Stomach (tissue), 9 donors: Measurements from ENCODE around the gene SEC24A. TPM values are rescaled to one million over a fixed set of nuclear protein-coding genes. Genes with fewer than 3 reads are reported as not detected.
"Not testable (repeated sequence)": the region's sequence is repeated elsewhere in the genome, so short reads cannot be mapped to it uniquely, and the experiment has no call there.

Experiments used
- DNase-seq, 2 donors: peaks; one replicate each; pipeline versions ENCODE4 v3.0.0 to v3.0.0-alpha.2; 2013 to 2019
- H3K27ac ChIP-seq, 5 donors: fragments of 200-600 bp in 4 of 5; sonication (generic) in 4 of 5; one replicate each; pipeline ENCODE4 v1.5.1; 2013 to 2019; ENCODE audit warnings: mild to moderate bottlenecking in 1 of 5, moderate library complexity in 1 of 5
- H3K27me3 ChIP-seq, 3 donors: fragments of 200-600 bp; sonication (generic); one replicate each; pipeline ENCODE4 v1.5.1; 2017 to 2019; ENCODE audit warnings: mixed run types in 1 of 3
- H3K36me3 ChIP-seq, 4 donors: fragments of 200-600 bp; sonication (generic); 1 replicate in 3 of 4; 2 replicates in 1 of 4; pipeline ENCODE4 v1.5.1; 2016 to 2019
- H3K4me1 ChIP-seq, 4 donors: fragments of 200-600 bp; sonication (generic); one replicate each; pipeline ENCODE4 v1.5.1; 2016 to 2019
- H3K4me3 ChIP-seq, 4 donors: fragments of 200-600 bp; sonication (generic) in 3 of 4; one replicate each; pipeline ENCODE4 v1.5.1; 2016 to 2019; ENCODE audit warnings: mild to moderate bottlenecking in 1 of 4
- H3K9me3 ChIP-seq, 4 donors: fragments of 200-600 bp; sonication (generic); one replicate each; pipeline ENCODE4 v1.5.1; 2016 to 2019
- EP300 ChIP-seq: sonication (generic); formaldehyde crosslinking; IDR thresholded peaks from one replicate; pipeline ENCODE4 v1.6.1; 2017; ENCODE audit warnings: antibody characterized with exemption
- POLR2A ChIP-seq, 4 donors: fragments of 450-650 bp; IDR thresholded peaks; one replicate each; pipeline ENCODE4 v1.6.1; 2016; ENCODE audit warnings: antibody characterized with exemption in 4 of 4, control low read depth in 2 of 4, mild to moderate bottlenecking in 1 of 4, moderate library complexity in 1 of 4
- POLR2AphosphoS5 ChIP-seq, 3 donors: sonication (generic); formaldehyde crosslinking; IDR thresholded peaks; one replicate each; pipeline ENCODE4 v1.6.1; 2016; ENCODE audit warnings: antibody characterized with exemption in 3 of 3
- WGBS, 5 donors: extraction: QIAGEN DNeasy Blood & Tissue Kit in 3 of 5; methylation state at CpG; one replicate each; pipeline versions ENCODE4 v1.1.5 to v1.1.7; 2013 to 2018; 5-methylcytosine and 5-hydroxymethylcytosine counted together
- intact Hi-C: fragments of 100-400 bp; cut with DNase I; formaldehyde crosslinking; loops from one replicate; pipeline ENCODE4 v1.15.1; 2023; ENCODE audit warnings: low total_unique reads
- polyA plus RNA-seq, 3 donors: library from polyadenylated mRNA; stranded (reverse); fragments of 200-250 nt; gene quantifications; one replicate each; pipeline ENCODE4 v1.2.3, GENCODE V29; 2013
- total RNA-seq, 5 donors: library from RNA; depleted of rRNA; stranded (reverse); fragments of >200 nt; gene quantifications; one replicate each; pipeline versions ENCODE4 v1.1.0 to v1.2.3, GENCODE V29; 2014 to 2016
- TF ChIP-seq, protein P1 (sequence below), 7 experiments: fragments of 450-650 bp in 4 of 7; fragments of 200-600 bp in 3 of 7; sonication (generic) in 3 of 7; IDR thresholded peaks; one replicate each; pipeline ENCODE4 v1.5.1; 2016 to 2019; ENCODE audit warnings: antibody characterized with exemption in 7 of 7, control low read depth in 2 of 7, mild to moderate bottlenecking in 1 of 7
- donor health status: healthy with polysubstance abuse.
- donor health status: Bipolar disorder and iron deficiency.
- donor health status: healthy.

Gene SEC24A
- total and polyA plus RNA-seq, 8 donors: 2.8 to 72.4 (median 18.0) TPM

DNA sequence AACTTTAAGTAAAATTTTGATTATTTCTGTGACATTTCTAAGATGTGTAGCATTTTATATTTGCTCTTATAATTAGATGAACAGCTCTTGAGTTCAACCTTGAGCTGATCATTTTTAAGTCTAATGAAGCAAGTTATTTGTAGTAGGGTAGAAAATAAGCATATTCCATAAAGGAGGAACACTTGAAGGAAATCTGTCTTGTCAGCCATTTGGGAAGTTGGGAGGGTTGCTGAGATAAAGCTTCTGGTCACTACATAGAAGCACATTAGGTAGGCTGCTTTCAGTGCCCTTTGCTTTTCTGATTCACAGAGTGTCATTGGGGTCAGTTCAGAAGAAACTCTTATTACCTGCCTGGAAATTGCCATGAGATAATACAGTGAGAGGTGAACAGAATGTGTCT, 44.1 kb downstream of the SEC24A start:
- no peak for TF ChIP-seq EP300
- TF ChIP-seq POLR2AphosphoS5 (IDR thresholded peaks at IDR 0.05): no peak
- TF ChIP-seq, protein P1, sequence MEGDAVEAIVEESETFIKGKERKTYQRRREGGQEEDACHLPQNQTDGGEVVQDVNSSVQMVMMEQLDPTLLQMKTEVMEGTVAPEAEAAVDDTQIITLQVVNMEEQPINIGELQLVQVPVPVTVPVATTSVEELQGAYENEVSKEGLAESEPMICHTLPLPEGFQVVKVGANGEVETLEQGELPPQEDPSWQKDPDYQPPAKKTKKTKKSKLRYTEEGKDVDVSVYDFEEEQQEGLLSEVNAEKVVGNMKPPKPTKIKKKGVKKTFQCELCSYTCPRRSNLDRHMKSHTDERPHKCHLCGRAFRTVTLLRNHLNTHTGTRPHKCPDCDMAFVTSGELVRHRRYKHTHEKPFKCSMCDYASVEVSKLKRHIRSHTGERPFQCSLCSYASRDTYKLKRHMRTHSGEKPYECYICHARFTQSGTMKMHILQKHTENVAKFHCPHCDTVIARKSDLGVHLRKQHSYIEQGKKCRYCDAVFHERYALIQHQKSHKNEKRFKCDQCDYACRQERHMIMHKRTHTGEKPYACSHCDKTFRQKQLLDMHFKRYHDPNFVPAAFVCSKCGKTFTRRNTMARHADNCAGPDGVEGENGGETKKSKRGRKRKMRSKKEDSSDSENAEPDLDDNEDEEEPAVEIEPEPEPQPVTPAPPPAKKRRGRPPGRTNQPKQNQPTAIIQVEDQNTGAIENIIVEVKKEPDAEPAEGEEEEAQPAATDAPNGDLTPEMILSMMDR (IDR thresholded peaks at IDR 0.05): no peak
- no peak for TF ChIP-seq POLR2A (IDR thresholded peaks at IDR 0.05)
- H3K4me1 ChIP-seq: no peaks in the 10 kb centered on the region
- no peaks in the 10 kb centered on the region for H3K27me3 ChIP-seq
- H3K4me3 ChIP-seq: no peak overlapping the region
- H3K9me3 ChIP-seq: no peaks in the 10 kb centered on the region
- intact Hi-C loops: no loop called here
- DNase-seq: no peak
- no peak overlapping the region for H3K27ac ChIP-seq
- peaks cover 51 to 99% (median 99%) of the 10 kb centered on the region in 4 donors for H3K36me3 ChIP-seq

DNA sequence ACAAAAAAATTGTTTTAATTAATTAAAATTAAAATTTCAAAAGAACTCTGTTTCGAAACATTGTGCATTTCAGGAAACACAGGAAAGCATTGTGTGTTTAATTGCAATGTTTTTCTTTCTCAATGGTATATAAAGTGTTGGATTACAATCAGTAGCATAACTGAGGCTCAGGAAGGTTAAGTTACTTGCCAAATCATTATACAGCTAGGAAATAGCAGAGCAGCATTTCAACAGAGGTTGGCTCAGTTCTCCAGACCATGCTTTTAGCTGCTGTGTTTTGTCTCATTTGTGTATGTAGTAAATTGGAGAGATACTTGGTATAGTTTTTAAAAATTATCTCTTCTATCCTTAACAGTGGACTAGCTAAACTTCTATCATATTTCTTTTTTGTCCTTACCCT, 59.7 kb downstream of the SEC24A start:
- H3K27me3 ChIP-seq: no peaks in the 10 kb centered on the region
- peaks cover 71 to 100% (median 99%) of the 10 kb centered on the region in 4 donors for H3K36me3 ChIP-seq
- H3K4me3 ChIP-seq: no peak overlapping the region
- no peaks in the 10 kb centered on the region for H3K9me3 ChIP-seq
- TF ChIP-seq POLR2AphosphoS5 (IDR thresholded peaks at IDR 0.05): no peak
- TF ChIP-seq, protein P1 (IDR thresholded peaks at IDR 0.05): no peak
- no peak for TF ChIP-seq POLR2A (IDR thresholded peaks at IDR 0.05)
- no peak for TF ChIP-seq EP300
- H3K27ac ChIP-seq: no peak overlapping the region
- no peak for DNase-seq
- 82 to 100% (median 97%) methylated on average over 1 of the region's 1 CpG for WGBS, 5 donors
- no peaks in the 10 kb centered on the region for H3K4me1 ChIP-seq
- intact Hi-C loops: no loop called here

DNA sequence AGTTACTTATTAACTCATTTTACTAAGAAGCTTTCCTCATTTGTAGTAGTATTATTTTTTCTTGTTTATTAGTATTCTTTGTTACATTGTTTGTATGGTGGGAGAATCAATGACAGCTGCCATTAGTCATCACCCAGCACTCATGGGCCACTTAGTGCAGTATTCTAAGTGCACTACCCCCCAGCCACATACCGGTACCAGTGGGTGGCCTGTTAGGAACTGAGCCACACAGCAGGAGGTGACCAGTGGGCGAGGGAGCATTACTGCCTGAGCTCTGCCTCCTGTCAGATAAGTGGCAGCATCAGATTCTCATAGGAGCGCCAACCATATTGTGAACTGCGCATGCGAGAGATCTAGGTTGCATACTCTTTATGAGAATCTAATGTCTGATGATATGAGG, 65.5 kb downstream of the SEC24A start:
- DNase-seq: no peak
- H3K27ac ChIP-seq: no peak overlapping the region
- WGBS, 5 donors: 87 to 96% (median 94%) methylated on average over 5 of the region's 5 CpGs
- H3K36me3 ChIP-seq: peaks cover 67 to 100% (median 99%) of the 10 kb centered on the region in 4 donors
- H3K4me1 ChIP-seq: no peaks in the 10 kb centered on the region
- TF ChIP-seq EP300 (no peak), POLR2AphosphoS5 (IDR thresholded peaks at IDR 0.05) (no peak), POLR2A (IDR thresholded peaks at IDR 0.05) (no peak)
- TF ChIP-seq, protein P1 (IDR thresholded peaks at IDR 0.05): no peak
- intact Hi-C loops: no loop called here
- no peaks in the 10 kb centered on the region for H3K27me3 ChIP-seq
- no peaks in the 10 kb centered on the region for H3K9me3 ChIP-seq
- no peak overlapping the region for H3K4me3 ChIP-seq

DNA sequence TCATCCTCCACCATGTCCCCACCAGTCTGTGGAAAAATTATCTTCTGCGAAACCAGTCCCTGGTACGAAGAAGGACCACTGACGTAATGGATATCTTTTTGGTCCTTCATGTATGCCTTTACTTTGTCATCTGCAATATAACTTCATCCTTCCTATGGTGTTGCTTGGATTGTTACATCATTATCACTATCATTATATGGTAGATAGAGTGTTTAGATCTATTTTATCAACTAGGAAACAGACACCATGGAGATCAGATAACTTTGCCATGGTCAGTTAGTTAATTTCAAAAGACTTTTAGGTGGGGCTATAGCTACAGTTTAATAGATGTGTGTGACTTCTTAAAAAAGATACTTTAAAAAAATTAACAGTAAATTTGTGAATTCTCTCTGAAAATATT, 66.0 kb downstream of the SEC24A start:
- intact Hi-C loops: no loop called here
- Histone ChIP-seq H3K4me3 (no peak overlapping the region), H3K27ac (no peak overlapping the region), H3K27me3 (no peaks in the 10 kb centered on the region), H3K4me1 (no peaks in the 10 kb centered on the region), H3K9me3 (no peaks in the 10 kb centered on the region), H3K36me3 (peaks cover 67 to 100% (median 99%) of the 10 kb centered on the region in 4 donors)
- no peak for DNase-seq
- 89 to 98% (median 93%) methylated on average over 3 of the region's 3 CpGs for WGBS, 5 donors
- no peak for TF ChIP-seq POLR2AphosphoS5 (IDR thresholded peaks at IDR 0.05)
- no peak for TF ChIP-seq POLR2A (IDR thresholded peaks at IDR 0.05)
- no peak for TF ChIP-seq EP300
- TF ChIP-seq, protein P1 (IDR thresholded peaks at IDR 0.05): no peak

DNA sequence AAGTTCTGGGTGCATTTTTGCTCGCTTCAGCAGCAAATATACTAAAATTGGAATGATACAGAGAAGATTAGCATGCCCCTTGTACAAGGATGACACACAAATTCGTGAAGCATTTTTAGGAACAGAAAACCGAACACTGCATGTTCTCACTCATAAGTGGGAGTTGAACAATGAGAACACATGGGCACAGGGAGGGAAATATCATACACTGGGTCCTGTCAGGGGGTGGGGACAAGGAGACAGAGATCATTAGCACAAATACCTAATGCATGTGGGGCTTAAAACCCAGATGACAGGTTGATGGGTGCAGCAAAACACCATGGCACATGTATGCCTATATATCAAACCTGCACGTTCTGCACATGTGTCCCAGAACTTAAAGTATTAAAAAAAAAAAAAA, 66.9 kb downstream of the SEC24A start:
- H3K4me1 ChIP-seq, intact Hi-C loops, H3K27ac ChIP-seq, H3K9me3 ChIP-seq, H3K27me3 ChIP-seq, H3K4me3 ChIP-seq, DNase-seq: not testable (repeated sequence)
- 86 to 93% (median 91%) methylated on average over 4 of the region's 4 CpGs for WGBS, 5 donors
- peaks cover 67 to 100% (median 99%) of the 10 kb centered on the region in 4 donors for H3K36me3 ChIP-seq
